GM23248 (cell line): ENCODE measurements around the gene METTL8. TPM values are rescaled to one million over a fixed set of nuclear protein-coding genes. Genes with fewer than 3 reads are reported as not detected.

Experiments
- DNase-seq: peaks from one replicate; pipeline ENCODE4 v3.0.0-alpha.2; 2015
- H2AFZ ChIP-seq: fragments of 200-600 bp; sonication (generic); 2 replicates; pipeline ENCODE4 v1.6.1; 2016; ENCODE audit warnings: antibody characterized with exemption
- H3F3A ChIP-seq: fragments of 200-600 bp; sonication (generic); 2 replicates; pipeline ENCODE4 v1.6.1; 2016; ENCODE audit warnings: mild to moderate bottlenecking, antibody characterized with exemption, mixed run types; ENCODE audit not compliant: insufficient read depth
- H3K27ac ChIP-seq: fragments of 200-600 bp; sonication (generic); 2 replicates; pipeline ENCODE4 v1.5.1; 2016; ENCODE audit warnings: mild to moderate bottlenecking
- H3K27me3 ChIP-seq: fragments of 200-600 bp; sonication (generic); replicated peaks from 2 replicates; pipeline ENCODE4 v1.6.1; 2016; ENCODE audit warnings: mild to moderate bottlenecking; ENCODE audit not compliant: insufficient read depth
- H3K36me3 ChIP-seq: fragments of 200-600 bp; sonication (generic); 2 replicates; pipeline ENCODE4 v1.6.1; 2016; ENCODE audit warnings: low read depth, mild to moderate bottlenecking
- H3K4me1 ChIP-seq: fragments of 200-600 bp; sonication (generic); 2 replicates; pipeline ENCODE4 v1.6.1; 2016; ENCODE audit warnings: mild to moderate bottlenecking; ENCODE audit not compliant: insufficient read depth
- H3K4me2 ChIP-seq: fragments of 200-600 bp; sonication (generic); one replicate; pipeline ENCODE4 v1.6.1; 2016; ENCODE audit warnings: mild to moderate bottlenecking; ENCODE audit not compliant: unreplicated experiment
- H3K4me3 ChIP-seq: fragments of 200-600 bp; sonication (generic); 2 replicates; pipeline ENCODE4 v1.5.1; 2016; ENCODE audit warnings: mild to moderate bottlenecking
- H3K79me2 ChIP-seq: fragments of 200-600 bp; sonication (generic); 2 replicates; pipeline ENCODE4 v1.6.1; 2016; ENCODE audit warnings: mild to moderate bottlenecking; ENCODE audit not compliant: insufficient read depth
- H3K9ac ChIP-seq: fragments of 200-600 bp; sonication (generic); 2 replicates; pipeline ENCODE4 v1.6.1; 2016; ENCODE audit warnings: mild to moderate bottlenecking
- H3K9me2 ChIP-seq: fragments of 200-600 bp; sonication (generic); 2 replicates; pipeline ENCODE4 v1.6.1; 2016; ENCODE audit warnings: mixed run types, mild to moderate bottlenecking, moderate library complexity; ENCODE audit not compliant: insufficient read depth
- H3K9me3 ChIP-seq: fragments of 200-600 bp; sonication (generic); one replicate; pipeline ENCODE4 v1.6.1; 2017; ENCODE audit warnings: low read depth
- H4K20me1 ChIP-seq: fragments of 200-600 bp; sonication (generic); 2 replicates; pipeline ENCODE4 v1.6.0; 2016; ENCODE audit not compliant: insufficient read depth
- EZH2 ChIP-seq: fragments of 200-600 bp; sonication (generic); IDR thresholded peaks from 2 replicates; pipeline ENCODE4 v1.6.1; 2018; ENCODE audit warnings: antibody characterized with exemption, mild to moderate bottlenecking; ENCODE audit not compliant: insufficient read depth, poor library complexity, severe bottlenecking
- EZH2phosphoT487 ChIP-seq: fragments of 200-600 bp; sonication (generic); IDR thresholded peaks from 2 replicates; pipeline ENCODE4 v1.6.1; 2018; ENCODE audit warnings: antibody characterized with exemption, moderate library complexity, mild to moderate bottlenecking, low read depth; ENCODE audit not compliant: insufficient read depth
- WGBS, 2 experiments: methylation state at CpG; one replicate each; pipeline ENCODE4 v1.1.6; 2015 to 2017; ENCODE audit warnings: low lambda C conversion rate in 2 of 2, low coverage in 1 of 2; ENCODE audit errors: missing lambda C conversion rate in 2 of 2; 5-methylcytosine and 5-hydroxymethylcytosine counted together
- in situ Hi-C: fragments of 300-500 bp; cut with MboI; formaldehyde crosslinking; loops from 2 replicates; pipeline ENCODE4 v1.15.0; 2020
- polyA plus RNA-seq: library from polyadenylated mRNA; unstranded; fragments of >200 nt; fragmentation: Nextera tagmentation; extraction: Ambion mirVana; gene quantifications from 2 replicates; pipeline ENCODE4 v1.2.1, GENCODE V29; 2016
- total RNA-seq: library from RNA; depleted of rRNA; stranded (reverse); fragments of >200 nt; shearing (Covaris generic); gene quantifications from 2 replicates; pipeline ENCODE4 v1.2.3, GENCODE V29; 2014

The METTL8 gene
- total and polyA plus RNA-seq, 2 experiments from 2014 or later: 27.2 to 38.5 TPM

GRCh38 chr2:171409436-171409971, 24.3 kb downstream of the METTL8 start:
- TF ChIP-seq EZH2phosphoT487 (no peak), EZH2 (no peak)
- no peaks in the 10 kb centered on the region for H3K9me3 ChIP-seq
- H3K9me2 ChIP-seq: no peaks in the 10 kb centered on the region
- H3K36me3 ChIP-seq: no peaks in the 10 kb centered on the region
- in situ Hi-C loops: loop anchor here (25.0 kb wide), 1 partner anchor 247 kb away; the partner anchor contains the start of gene TLK1
- no peak overlapping the region for H2AFZ ChIP-seq
- H3K4me3 ChIP-seq: no peak overlapping the region
- WGBS, 2 experiments: 89 to 94% methylated on average over 8 of the region's 8 CpGs
- peak overlapping the region; percentile 42 for H3K4me2 ChIP-seq
- no peak overlapping the region for H3K9ac ChIP-seq
- H3K27ac ChIP-seq: no peak overlapping the region
- no peak for DNase-seq
- H4K20me1 ChIP-seq: no peaks in the 10 kb centered on the region
- H3K27me3 ChIP-seq: no peaks in the 10 kb centered on the region
- peaks cover 52% of the 10 kb centered on the region for H3K79me2 ChIP-seq
- H3K4me1 ChIP-seq: peaks cover 45% of the 10 kb centered on the region
- peaks cover 20% of the 10 kb centered on the region for H3F3A ChIP-seq

- no peak for DNase-seq
- H3K79me2 ChIP-seq: peaks cover 47% of the 10 kb centered on the region
- H3K27me3 ChIP-seq: no peaks in the 10 kb centered on the region
- H3K4me2 ChIP-seq: no peak overlapping the region
- H3K4me1 ChIP-seq: peaks cover 53% of the 10 kb centered on the region
- H4K20me1 ChIP-seq: no peaks in the 10 kb centered on the region
- H3K9ac ChIP-seq: no peak overlapping the region
- in situ Hi-C loops: loop anchor here (25.0 kb wide), 1 partner anchor 245 kb away; the partner anchor contains the start of gene TLK1
- no peaks in the 10 kb centered on the region for H3K9me2 ChIP-seq
- H2AFZ ChIP-seq: no peak overlapping the region
- TF ChIP-seq EZH2: no peak
- TF ChIP-seq EZH2phosphoT487: no peak
- H3K9me3 ChIP-seq: no peaks in the 10 kb centered on the region
- peaks cover 17% of the 10 kb centered on the region for H3F3A ChIP-seq
- H3K27ac ChIP-seq: no peak overlapping the region
- H3K36me3 ChIP-seq: no peaks in the 10 kb centered on the region
- WGBS, 2 experiments: 91 to 98% methylated on average over 1 of the region's 1 CpG
- no peak overlapping the region for H3K4me3 ChIP-seq
These were observed 26.1 kb downstream of the METTL8 start for GRCh38 chr2:171407676-171408044.

- Histone ChIP-seq H3K4me1 (peaks cover 48% of the 10 kb centered on the region), H3K27ac (no peak overlapping the region), H3K36me3 (no peaks in the 10 kb centered on the region), H3K9me3 (no peaks in the 10 kb centered on the region), H3K27me3 (no peaks in the 10 kb centered on the region), H4K20me1 (no peaks in the 10 kb centered on the region), H3K4me2 (no peak overlapping the region), H3F3A (peaks cover 12% of the 10 kb centered on the region), H3K4me3 (no peak overlapping the region), H3K79me2 (peaks cover 51% of the 10 kb centered on the region), H3K9ac (no peak overlapping the region), H3K9me2 (no peaks in the 10 kb centered on the region), H2AFZ (no peak overlapping the region)
- WGBS, 2 experiments: 96 to 98% methylated on average over 4 of the region's 4 CpGs
- in situ Hi-C loops: loop anchor here (25.0 kb wide), 1 partner anchor 245 kb away; the partner anchor contains the start of gene TLK1
- no peak for TF ChIP-seq EZH2
- TF ChIP-seq EZH2phosphoT487: no peak
- DNase-seq: no peak
These were observed 26.6 kb downstream of the METTL8 start for GRCh38 chr2:171407030-171407675.

GRCh38 chr2:171406044-171406443, 27.7 kb downstream of the METTL8 start:
- 100% methylated on average over 1 of the region's 1 CpG for WGBS, 2 experiments
- no peak for DNase-seq
- TF ChIP-seq EZH2phosphoT487: no peak
- no peak for TF ChIP-seq EZH2
- Histone ChIP-seq H3K36me3 (no peaks in the 10 kb centered on the region), H4K20me1 (no peaks in the 10 kb centered on the region), H3K27me3 (no peaks in the 10 kb centered on the region), H3K4me3 (no peak overlapping the region), H3F3A (0 out of 2 replicates have a peak, but pooled peaks cover under 1% of the 10 kb centered on the region), H3K9me3 (no peaks in the 10 kb centered on the region), H2AFZ (no peak overlapping the region), H3K9ac (no peak overlapping the region), H3K27ac (no peak overlapping the region), H3K9me2 (no peaks in the 10 kb centered on the region), H3K79me2 (peaks cover 60% of the 10 kb centered on the region), H3K4me2 (no peak overlapping the region), H3K4me1 (peaks cover 36% of the 10 kb centered on the region)
- in situ Hi-C loops: loop anchor here (25.0 kb wide), 1 partner anchor 244 kb away; the partner anchor contains the start of gene TLK1
